Measurements from ENCODE around the gene ZMYND8. TPM values are rescaled to one million over a fixed set of nuclear protein-coding genes. Genes with fewer than 3 reads are reported as not detected.

ZMYND8 gene
- total and polyA plus RNA-seq, 2 of the 8 experiments (the other 6 are each of a cell fraction or from before 2014, with no cell fraction given): 50.5 to 163 TPM

- Histone ChIP-seq H3K4me1 (replicated peaks in 1 of 4; ENCODE audit: control insufficient read depth in 3 of 4, insufficient read depth in 4 of 4, low read length in 3 of 4) (peaks cover 0 to 3% (median under 1%) of the 10 kb centered on the region in 4 experiments; a peak in 3 of 7 replicates), H3K18ac (ENCODE audit: extremely low read depth, low read length) (no peak overlapping the region), H3K4me2 (ENCODE audit: insufficient read depth in 1 of 2, low read depth in 2 of 2, low read length in 2 of 2) (no peak overlapping the region), H2AFZ (ENCODE audit: low read length) (no peak overlapping the region), H3K9ac (replicated peaks in 1 of 4; ENCODE audit: extremely low read depth in 1 of 4, low read depth in 3 of 4, low read length in 3 of 4) (no peak overlapping the region), H2AK5ac (ENCODE audit: low read depth, low read length) (no peak overlapping the region), H3K23ac (ENCODE audit: insufficient read length) (no peak overlapping the region), H3K4me3 (ENCODE audit: extremely low read depth in 1 of 4, insufficient read depth in 2 of 4, low read depth in 3 of 4, low read length in 4 of 4) (no peak overlapping the region), H3K79me1 (ENCODE audit: low read depth, low read length) (no peaks in the 10 kb centered on the region), H3K27ac (ENCODE audit: low read depth, low read length) (no peak overlapping the region), H3K79me2 (ENCODE audit: control insufficient read depth in 1 of 2, insufficient read depth in 2 of 2, low read length in 2 of 2) (no peaks in the 10 kb centered on the region), H3K56ac (replicated peaks; ENCODE audit: insufficient read length, low read depth, low read length) (no peak overlapping the region), H3K9me3 (ENCODE audit: insufficient read depth in 2 of 2, low read depth in 1 of 2, low read length in 1 of 2) (no peaks in the 10 kb centered on the region), H4K20me1 (replicated peaks in 1 of 2; ENCODE audit: control insufficient read depth in 1 of 2, insufficient read depth in 2 of 2, low read length in 2 of 2) (peaks cover 0 to 2% of the 10 kb centered on the region in 2 experiments), H3K36me3 (ENCODE audit: control insufficient read depth in 2 of 4, insufficient read depth in 4 of 4, low read length in 3 of 4) (no peaks in the 10 kb centered on the region), H2BK12ac (ENCODE audit: low read depth, low read length) (no peak overlapping the region), H3K14ac (ENCODE audit: insufficient read length) (no peak overlapping the region), H3K23me2 (ENCODE audit: low read depth, low read length) (peaks cover 11% of the 10 kb centered on the region; the same call in 1 of the 2 replicates), H4K5ac (ENCODE audit: insufficient read length, low read depth, low read length) (no peak overlapping the region), H3K4ac (replicated peaks; ENCODE audit: insufficient read length, low read depth, low read length) (no peak overlapping the region), H2BK15ac (ENCODE audit: low read length) (no peak overlapping the region), H2BK20ac (ENCODE audit: low read length) (no peak overlapping the region), H2BK5ac (ENCODE audit: low read depth, low read length) (no peak overlapping the region), H3K27me3 (replicated peaks in 1 of 4; ENCODE audit: control insufficient read depth in 3 of 4, extremely low read depth in 1 of 4, insufficient read depth in 3 of 4, low read length in 3 of 4) (no peaks in the 10 kb centered on the region; a peak in 1 of 7 replicates), H4K8ac (ENCODE audit: extremely low read depth, insufficient read depth, low read length) (no peak overlapping the region), H4K91ac (replicated peaks; ENCODE audit: insufficient read length, low read length) (no peak overlapping the region), H2BK120ac (replicated peaks; ENCODE audit: low read depth, low read length) (no peak overlapping the region)
- DNase-seq (ENCODE audit: low read depth in 1 of 2, low spot score in 2 of 2): no peak
- FAIRE-seq: no peak
- ChIA-PET CTCF (ENCODE audit: partially characterized antibody) (interaction anchor here (0.7 kb wide), 1 partner anchor 225 kb away, joined by 3 read pairs; no protein-coding TSS in a partner anchor), POLR2A (ENCODE audit: partially characterized antibody) (no interaction called here)
- no peak for TF ChIP-seq PHF8 (conservative IDR thresholded peaks at IDR 0.05; ENCODE audit: low read depth, low read length)
- no peak for TF ChIP-seq ZNF274 (IDR thresholded peaks at IDR 0.05; ENCODE audit: borderline replicate concordance, extremely low read depth, low read length)
- WGBS, 2 experiments (ENCODE audit: extremely low coverage in 1 of 2, insufficient coverage in 1 of 2, insufficient read length in 1 of 2, insufficient replicate concordance in 2 of 2, low coverage in 1 of 2, low lambda C conversion rate in 2 of 2, missing lambda C conversion rate in 1 of 2): 93% methylated on average over 3 of the region's 3 CpGs; no CpG with 5 or more reads in 1 of the 2 experiments
These were observed 164.5 kb downstream of the ZMYND8 start for GRCh38 chr20:47191956-47192355.

Measured in H1 (cell line).